Measurements from ENCODE around the gene CAMLG.

The CAMLG gene

DNA sequence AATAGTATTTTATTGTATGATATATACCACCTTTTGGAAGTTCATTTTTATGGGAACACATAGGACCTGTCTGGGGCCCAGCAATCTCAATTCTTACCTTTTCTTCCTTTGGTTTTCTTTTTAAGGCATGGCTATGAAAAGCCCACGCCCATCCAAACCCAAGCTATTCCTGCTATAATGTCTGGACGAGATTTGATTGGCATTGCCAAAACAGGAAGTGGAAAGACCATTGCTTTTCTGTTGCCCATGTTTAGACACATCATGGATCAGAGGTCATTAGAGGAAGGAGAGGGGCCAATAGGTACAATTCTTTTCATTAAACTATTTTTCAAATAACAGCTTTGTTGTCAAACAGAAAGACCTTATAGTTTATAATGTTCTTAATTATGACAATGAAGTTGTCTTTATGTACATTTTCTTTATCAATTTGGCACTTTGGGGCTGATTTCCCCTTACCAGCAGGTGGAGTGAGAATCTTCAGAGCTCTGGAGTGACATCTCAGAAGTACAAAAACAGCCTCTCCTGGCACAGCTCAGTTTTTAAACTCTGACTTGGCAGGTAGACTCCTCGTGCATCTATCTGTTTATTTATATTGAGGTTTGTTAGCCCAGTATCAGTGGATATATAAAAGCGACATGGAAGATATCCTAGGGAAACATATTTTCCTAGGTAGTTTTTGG is 46.0 kb downstream of the CAMLG start:
- DNase-seq = no peak

DNA sequence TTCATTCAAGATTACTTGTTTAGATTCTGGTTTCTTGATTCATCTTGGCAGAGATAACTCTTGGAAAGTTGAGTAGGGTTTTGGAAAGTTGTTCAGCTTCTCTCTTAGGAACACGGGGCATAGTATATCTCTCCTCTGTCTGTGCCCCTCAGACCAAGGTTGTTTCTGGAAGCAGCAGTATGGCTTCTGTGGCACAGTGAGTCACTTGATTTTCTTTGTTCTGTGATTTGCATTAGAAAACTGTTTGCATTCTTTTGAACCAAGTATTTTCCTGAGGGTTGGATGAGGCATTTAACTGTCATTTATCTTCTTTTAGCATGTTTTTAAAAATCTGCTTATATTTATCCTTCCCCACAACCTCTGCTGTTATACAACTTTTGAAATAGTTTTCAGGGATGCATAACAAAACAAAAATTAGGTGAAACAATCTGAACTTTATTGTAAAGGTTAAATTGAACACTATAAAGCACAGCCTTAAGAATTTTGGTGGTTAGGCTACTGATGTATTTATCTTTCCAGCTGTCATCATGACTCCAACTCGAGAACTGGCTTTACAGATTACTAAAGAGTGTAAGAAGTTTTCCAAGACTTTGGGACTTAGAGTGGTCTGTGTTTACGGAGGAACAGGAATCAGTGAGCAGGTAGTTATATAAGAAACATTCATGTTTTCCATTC is 46.7 kb downstream of the CAMLG start:
- no peak for DNase-seq

DNA sequence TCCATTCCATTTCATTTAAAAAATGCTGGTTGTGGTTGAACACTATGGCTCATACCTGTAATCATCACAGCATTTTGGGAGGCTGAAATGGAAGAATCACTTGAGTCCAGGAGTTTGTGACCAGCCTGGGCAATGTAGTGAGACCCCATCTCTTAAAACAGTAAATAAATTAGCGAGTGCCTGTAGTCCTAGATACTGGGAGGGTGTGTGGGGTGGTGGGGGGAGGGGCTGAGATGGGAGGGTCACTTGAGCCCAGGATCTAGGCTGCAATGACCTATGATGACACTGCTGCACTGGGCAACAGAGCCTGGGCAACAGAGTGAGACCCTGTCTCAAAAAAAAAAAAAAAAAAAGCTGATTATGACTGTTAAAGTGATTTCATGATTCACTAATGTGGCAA is 49.3 kb downstream of the CAMLG start:
- no peak for DNase-seq

DNA sequence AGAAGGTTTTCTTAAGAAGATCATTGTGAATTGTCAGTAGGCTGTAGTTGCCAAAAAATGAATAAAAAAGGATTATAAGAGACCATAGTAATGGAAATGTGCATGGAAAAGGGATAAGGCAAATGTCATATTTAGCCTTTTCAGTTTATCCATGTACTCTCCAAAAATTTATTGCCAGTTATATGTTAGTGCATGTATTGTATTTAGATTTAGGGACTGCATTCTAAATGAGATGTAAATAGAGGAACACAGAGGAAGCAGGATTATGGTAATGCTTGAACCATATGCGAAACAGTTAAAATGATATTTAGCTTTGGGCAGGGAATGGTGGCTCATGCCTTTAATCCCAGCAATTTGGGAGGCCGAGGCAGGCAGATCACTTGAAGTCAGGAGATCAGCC is 53.2 kb downstream of the CAMLG start:
- no peak for DNase-seq

DNA sequence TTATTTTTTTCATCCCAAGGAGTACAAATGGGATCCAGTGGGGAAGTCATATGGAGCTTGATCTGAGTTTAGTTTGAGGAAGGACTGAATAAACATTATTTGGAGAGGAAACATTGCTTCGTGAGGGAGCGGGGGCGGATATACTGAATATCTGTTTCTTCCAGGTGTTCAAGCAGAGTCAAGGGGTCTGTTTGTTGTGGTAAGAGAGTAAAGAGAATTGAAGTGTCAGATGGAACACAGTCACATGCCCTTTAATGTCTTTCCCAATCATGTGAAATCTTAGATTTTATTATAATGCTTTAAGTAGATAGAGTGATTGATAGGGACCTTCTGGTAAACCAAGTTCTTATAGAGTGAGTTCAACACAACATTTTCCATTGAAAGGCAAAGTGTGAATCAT is 53.9 kb downstream of the CAMLG start:
- DNase-seq = no peak

DNA sequence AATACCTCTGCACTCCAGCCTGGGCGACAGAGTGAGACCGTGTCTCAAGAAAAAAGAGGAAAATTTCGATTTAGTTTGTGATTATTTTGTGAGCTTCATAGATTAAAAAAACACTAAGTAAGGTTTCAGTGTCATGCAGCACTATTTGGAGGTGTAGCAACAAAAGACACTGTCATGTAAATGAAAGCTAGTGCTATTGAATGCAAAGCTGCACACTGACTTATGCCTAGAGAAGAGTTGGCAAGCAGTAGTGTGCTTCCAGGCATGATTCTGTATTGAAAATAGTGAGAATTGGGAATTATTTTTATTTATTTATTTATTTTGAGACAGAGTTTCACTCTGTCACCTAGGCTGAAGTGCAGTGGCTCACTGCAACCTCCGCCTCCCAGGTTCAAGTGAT is 54.8 kb downstream of the CAMLG start:
- DNase-seq = no peak

DNA sequence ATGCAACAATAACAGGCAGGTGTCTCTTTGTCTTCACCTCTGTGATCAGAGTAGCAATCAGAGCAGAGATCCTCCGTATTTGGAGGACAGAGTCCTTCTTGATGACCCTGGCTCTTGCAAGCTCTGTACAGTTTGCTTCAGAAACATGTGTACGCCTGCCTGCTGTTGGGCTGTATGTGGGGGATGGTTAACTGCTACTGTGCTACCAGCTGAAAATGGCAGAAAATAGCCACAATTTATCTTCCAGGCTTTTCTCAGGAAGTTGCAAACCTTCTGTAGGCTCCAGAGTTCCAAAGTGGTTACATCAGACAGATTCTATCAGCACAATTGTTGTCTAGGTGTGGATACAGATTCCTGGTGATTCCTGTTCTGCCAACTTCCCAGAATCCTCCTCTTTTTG is 55.7 kb downstream of the CAMLG start:
- DNase-seq = no peak

DNA sequence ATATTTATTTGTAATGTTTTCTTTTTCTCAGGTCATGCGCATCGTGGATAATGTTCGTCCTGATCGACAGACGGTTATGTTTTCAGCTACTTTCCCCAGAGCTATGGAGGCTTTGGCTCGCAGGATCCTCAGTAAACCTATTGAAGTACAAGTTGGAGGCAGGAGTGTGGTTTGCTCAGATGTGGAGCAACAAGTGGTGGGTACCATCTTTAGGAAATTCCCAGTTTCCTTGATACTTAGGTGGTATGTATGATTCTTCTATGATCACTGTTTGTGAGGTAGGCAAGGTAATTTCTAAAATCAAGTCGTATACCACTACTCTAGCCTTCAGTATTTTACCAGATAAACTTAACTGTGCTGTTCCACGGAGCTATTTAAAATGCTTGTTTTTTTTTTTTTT is 56.5 kb downstream of the CAMLG start:
- no peak for DNase-seq

DNA sequence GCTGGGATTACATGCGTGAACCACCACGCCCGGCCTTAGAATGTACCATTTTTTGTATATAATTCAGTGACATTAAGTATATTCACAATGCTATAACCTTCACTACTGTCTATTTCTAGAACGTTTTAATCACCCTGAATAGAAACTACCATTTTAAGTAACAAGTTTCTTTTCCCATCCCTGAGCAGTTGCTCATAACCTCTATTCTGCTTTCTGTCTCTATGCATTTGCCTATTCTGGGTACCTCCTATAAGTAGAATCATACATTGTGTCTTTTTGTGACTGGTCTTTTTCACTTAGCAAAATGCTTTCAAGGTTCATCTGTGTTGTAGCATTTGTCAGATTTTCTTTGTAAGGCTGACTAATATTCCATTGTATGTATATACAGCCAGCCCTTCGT is 60.1 kb downstream of the CAMLG start:
- no peak for DNase-seq

Measured in activated naive CD4-positive, alpha-beta T cell treated with anti-CD3 and anti-CD28 coated beads, Interleukin-2, amount 50 U/mL, for 16 hours (primary cell).